Stomach (tissue), 4 donors: ENCODE data around the gene SPG7.

ENCODE experiments used
- POLR2A ChIP-seq, 4 donors: fragments of 450-650 bp; IDR thresholded peaks; one replicate each; pipeline ENCODE4 v1.6.1; 2016; ENCODE audit warnings: antibody characterized with exemption in 4 of 4, control low read depth in 2 of 4, mild to moderate bottlenecking in 1 of 4, moderate library complexity in 1 of 4
- POLR2AphosphoS5 ChIP-seq, 3 donors: sonication (generic); formaldehyde crosslinking; IDR thresholded peaks; one replicate each; pipeline ENCODE4 v1.6.1; 2016; ENCODE audit warnings: antibody characterized with exemption in 3 of 3
- TF ChIP-seq, protein P1 (sequence below), 7 experiments: fragments of 450-650 bp in 4 of 7; fragments of 200-600 bp in 3 of 7; sonication (generic) in 3 of 7; IDR thresholded peaks; one replicate each; pipeline ENCODE4 v1.5.1; 2016 to 2019; ENCODE audit warnings: antibody characterized with exemption in 7 of 7, control low read depth in 2 of 7, mild to moderate bottlenecking in 1 of 7

- TF ChIP-seq, protein P1, sequence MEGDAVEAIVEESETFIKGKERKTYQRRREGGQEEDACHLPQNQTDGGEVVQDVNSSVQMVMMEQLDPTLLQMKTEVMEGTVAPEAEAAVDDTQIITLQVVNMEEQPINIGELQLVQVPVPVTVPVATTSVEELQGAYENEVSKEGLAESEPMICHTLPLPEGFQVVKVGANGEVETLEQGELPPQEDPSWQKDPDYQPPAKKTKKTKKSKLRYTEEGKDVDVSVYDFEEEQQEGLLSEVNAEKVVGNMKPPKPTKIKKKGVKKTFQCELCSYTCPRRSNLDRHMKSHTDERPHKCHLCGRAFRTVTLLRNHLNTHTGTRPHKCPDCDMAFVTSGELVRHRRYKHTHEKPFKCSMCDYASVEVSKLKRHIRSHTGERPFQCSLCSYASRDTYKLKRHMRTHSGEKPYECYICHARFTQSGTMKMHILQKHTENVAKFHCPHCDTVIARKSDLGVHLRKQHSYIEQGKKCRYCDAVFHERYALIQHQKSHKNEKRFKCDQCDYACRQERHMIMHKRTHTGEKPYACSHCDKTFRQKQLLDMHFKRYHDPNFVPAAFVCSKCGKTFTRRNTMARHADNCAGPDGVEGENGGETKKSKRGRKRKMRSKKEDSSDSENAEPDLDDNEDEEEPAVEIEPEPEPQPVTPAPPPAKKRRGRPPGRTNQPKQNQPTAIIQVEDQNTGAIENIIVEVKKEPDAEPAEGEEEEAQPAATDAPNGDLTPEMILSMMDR (IDR thresholded peaks at IDR 0.05): no peak
- TF ChIP-seq POLR2AphosphoS5 (IDR thresholded peaks at IDR 0.05) (no peak), POLR2A (IDR thresholded peaks at IDR 0.05) (no peak)
Observed at GRCh38 chr16:89589241-89589926, 81.2 kb downstream of the SPG7 start.
